Activated T-cell treated with anti-CD3 and anti-CD28 coated beads for 24 hours (primary cell): ENCODE measurements around the gene CDH23.

Experiments used
- DNase-seq: peaks from one replicate; pipeline ENCODE4 v3.0.0-alpha.2; 2020; ENCODE audit warnings: low read depth

Gene CDH23

DNA sequence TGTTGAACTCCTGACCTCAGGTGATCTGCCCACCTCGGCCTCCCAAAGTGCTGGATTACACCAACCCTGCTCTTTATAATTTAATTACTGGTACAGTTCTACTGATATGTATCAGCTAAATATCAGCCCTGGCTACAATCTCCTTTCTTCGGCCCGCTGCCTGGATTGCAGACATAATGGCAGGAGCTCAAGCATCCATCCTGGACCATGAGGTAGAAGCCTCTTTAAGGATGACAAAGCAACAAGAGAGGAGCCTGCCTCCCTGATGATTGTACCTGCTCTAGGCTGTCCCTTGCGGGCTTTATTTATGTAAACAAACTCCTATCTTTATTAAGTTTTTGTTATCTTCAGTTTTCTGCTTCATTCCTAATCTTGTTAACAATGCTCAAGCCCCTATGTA is 459.9 kb downstream of the CDH23 start:
- DNase-seq = no peak

DNA sequence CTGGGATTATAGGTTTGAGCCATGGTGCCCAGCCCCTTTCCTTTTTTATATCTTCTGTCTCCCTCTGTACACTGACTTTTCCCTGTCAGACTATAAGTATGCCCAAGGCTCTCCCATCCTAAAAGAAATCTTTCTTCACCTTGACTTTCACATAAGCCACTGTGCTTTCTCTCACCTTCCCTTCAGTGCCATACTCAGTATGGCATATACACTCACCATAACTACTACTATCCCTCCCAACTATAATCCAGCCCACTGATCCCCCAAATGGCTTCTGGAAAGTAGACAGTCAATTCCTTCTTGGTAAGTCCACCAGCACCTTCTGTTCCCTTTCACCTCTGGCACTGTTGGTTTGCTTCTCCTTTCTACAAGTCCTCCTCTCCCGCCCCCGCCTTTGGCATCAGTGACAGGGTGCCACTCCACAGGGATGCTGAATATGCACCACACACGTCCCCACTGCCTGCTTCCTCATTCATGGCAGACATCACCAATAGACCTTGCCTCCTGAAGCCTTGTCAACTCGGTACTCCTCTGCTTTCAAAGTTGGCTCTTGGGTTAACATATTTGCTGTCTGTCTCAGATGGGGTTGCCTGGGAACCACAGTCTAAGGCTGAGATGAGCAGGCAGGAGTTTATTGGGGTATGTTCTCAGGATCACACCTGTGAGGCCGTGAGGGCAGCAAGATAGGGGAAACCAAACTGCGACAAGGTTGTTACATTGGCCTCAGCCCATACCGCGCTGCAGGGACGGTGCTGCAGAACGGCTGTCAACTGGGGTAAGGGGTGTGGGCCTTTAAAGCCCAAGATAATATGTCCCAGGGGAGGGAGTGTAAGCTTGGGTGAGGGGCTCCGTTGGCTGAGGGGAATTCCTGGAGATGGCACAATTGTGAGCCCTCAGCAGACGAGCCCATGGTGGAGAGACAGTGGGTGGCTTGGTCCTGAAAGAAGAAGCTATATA is 461.5 kb downstream of the CDH23 start:
- no peak for DNase-seq

DNA sequence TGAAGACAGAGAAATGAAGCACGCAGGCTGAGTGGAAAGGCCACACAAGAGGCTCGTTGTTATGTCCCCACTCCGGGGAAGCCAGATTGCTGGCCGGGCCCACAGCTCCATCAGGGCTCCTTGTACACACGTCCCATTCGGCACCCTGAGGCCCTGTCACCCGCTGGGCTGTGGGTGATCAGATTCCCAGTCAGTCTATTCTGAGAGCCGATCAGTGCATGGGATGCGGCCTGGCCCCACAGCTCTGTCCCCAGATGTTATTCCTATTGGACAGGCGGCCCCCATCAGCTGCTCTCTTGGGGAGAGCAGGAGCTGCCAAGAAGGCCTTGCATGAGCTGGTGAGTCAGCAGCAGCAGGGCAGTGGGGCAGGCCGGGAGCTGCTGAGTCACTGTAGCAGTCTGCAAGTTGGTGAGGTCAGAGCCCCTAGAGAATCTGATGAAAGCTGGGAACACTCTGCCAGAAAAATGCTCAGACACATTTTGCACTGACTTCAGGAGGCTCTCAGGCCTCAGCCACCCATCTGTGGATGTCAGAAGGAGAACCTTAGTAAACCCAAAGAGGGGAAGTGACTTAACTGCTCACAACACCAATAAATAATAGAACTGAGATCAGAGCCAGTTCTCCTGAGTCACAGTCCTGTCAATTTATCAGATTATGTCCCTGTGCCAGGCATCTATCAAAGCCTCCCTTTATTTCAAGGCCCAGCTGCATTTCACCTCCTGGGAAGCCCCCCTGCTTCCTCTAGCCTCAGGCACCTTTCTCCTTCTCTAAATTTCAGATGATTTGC is 463.7 kb downstream of the CDH23 start:
- peak; percentile 21 for DNase-seq

DNA sequence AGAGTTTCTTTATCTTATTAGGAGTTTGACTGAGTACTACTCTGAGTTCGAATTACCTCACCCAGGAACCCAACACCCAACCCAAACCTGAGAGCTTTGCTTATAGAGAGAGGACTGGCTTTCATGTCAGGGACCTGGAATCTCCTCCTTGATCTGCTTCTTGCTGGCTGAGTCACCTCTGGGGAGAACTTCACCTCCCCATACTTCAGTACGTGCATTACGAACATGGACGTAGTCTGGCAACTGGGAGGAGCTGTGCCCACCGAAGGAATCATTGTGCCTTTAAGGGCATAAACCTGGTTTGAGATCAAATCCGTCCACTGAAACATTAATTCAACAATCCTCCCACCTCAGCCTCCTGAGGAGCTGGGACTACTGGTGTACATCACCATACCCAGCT is 466.5 kb downstream of the CDH23 start:
- DNase-seq = no peak

DNA sequence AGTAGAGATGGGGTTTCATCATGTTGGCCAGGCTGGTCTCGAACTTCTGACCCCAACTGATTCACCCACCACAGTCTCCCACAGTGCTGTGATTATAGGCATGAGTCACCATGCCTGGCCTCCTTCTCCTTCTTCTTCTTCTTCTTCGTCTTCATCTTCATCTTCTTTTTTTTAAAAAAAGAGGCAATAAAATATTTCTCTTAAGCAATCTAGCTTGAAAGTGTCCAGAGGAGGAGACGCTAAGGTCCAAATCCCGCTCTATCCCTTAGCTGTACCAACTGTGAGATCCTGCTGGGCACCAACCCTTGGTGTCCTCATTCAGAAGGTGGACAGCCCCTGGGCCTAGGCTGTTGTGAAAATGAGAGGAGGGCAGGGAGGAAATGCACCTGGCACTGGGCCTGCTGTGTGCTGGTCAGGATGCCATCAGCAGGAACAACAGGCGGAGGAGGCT is 468.2 kb downstream of the CDH23 start:
- DNase-seq = no peak
